SIG-M5 treated with dmso at 0.1 percent for 504 hours (cell line): ENCODE results near the gene RINL.

Source experiments
- DNase-seq: peaks from one replicate; lab custom pipeline; 2025; ENCODE audit not compliant: unreplicated experiment; lab: John Stamatoyannopoulos, UW

The RINL gene

GRCh38 chr19:38849860-38850435, 28.1 kb downstream of the RINL start, which contains the start of gene HNRNPL:
HNRNPL (minus strand) TSS chr19:38849986; CDS start chr19:38849966, 20 bp downstream.
- DNase-seq = peak; percentile 100

- DNase-seq = peak; percentile 86
Observed at GRCh38 chr19:38849147-38849859, 28.8 kb downstream of the RINL start.

GRCh38 chr19:38848299-38849146, 29.6 kb downstream of the RINL start:
- no peak for DNase-seq

- DNase-seq = no peak
Observed at GRCh38 chr19:38846097-38846496, 32.0 kb downstream of the RINL start.

GRCh38 chr19:38845374-38846024, 32.6 kb downstream of the RINL start:
- no peak for DNase-seq

GRCh38 chr19:38844093-38844686, 33.9 kb downstream of the RINL start:
- no peak for DNase-seq

- no peak for DNase-seq
Observed at GRCh38 chr19:38843175-38843758, 34.8 kb downstream of the RINL start.

GRCh38 chr19:38842439-38843174, 35.5 kb downstream of the RINL start:
- DNase-seq = no peak

GRCh38 chr19:38841787-38842438, 36.2 kb downstream of the RINL start:
- no peak for DNase-seq

- no peak for DNase-seq
Observed at GRCh38 chr19:38841180-38841766, 36.8 kb downstream of the RINL start.

- no peak for DNase-seq
Observed at GRCh38 chr19:38840583-38840968, 37.5 kb downstream of the RINL start.

- DNase-seq = no peak
Observed at GRCh38 chr19:38839816-38840582, 38.1 kb downstream of the RINL start.

- no peak for DNase-seq
Observed at GRCh38 chr19:38838986-38839761, 38.9 kb downstream of the RINL start.

GRCh38 chr19:38838208-38838985, 39.7 kb downstream of the RINL start:
- peak; percentile 33 for DNase-seq

GRCh38 chr19:38837656-38838121, 40.4 kb downstream of the RINL start:
- DNase-seq = peak; percentile 62

- DNase-seq = no peak
Observed at GRCh38 chr19:38836983-38837626, 41.0 kb downstream of the RINL start.
